HG02981 (cell line): ENCODE measurements around the gene MAPK10.
"Not testable (repeated sequence)": the region's sequence is repeated elsewhere in the genome, so short reads cannot be mapped to it uniquely, and the experiment has no call there.

Experiments
- ATAC-seq: cut with Tn5 transposase; IDR thresholded peaks from one replicate; pipeline ENCODE4 v1.9.1; 2021; ENCODE audit warnings: mild to moderate bottlenecking, moderate library complexity; ENCODE audit not compliant: unreplicated experiment

The MAPK10 gene

GRCh38 chr4:86117705-86118302, 242.0 kb downstream of the MAPK10 start:
- no peak for ATAC-seq

DNA sequence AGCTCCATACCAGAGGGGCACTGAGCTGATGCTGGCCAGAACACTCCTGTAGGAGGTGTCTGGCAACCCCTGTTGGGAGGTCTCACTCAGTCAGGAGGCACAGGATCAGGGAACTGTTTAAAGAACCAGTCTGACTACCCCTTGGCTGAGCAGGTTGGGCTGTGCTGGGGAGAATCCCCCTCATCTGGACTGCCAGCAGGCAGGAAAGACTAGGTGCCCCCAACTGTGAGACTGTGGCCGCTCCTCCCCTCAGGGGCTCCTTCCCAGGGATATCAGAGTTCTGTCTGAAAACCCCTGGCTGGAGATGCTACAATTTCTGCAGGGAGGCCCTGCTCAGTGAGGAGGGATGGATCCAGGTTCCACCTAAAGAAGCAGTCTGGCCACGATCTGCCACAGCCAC, 245.3 kb downstream of the MAPK10 start:
- ATAC-seq: no peak

DNA sequence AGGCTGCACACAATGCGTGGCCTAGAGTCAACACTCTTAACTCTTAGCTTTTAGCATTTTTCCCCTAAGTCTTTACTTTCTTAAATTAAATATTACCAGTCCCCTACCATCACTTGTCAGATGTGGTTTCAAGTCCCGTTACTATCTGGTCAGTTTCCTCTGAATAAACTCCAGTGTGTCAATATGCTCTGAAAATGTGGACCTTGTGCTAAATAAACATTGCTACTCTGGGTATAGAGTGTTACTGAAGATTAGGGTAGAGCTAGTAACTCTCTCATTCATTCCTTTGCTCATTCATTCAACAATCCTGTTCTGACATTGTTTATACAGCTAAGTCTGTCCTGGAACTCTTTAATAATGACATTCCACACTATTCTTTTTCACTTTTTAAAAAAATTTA, 251.0 kb downstream of the MAPK10 start:
- no peak for ATAC-seq

GRCh38 chr4:86108137-86108536, 251.7 kb downstream of the MAPK10 start:
- ATAC-seq: no peak

DNA sequence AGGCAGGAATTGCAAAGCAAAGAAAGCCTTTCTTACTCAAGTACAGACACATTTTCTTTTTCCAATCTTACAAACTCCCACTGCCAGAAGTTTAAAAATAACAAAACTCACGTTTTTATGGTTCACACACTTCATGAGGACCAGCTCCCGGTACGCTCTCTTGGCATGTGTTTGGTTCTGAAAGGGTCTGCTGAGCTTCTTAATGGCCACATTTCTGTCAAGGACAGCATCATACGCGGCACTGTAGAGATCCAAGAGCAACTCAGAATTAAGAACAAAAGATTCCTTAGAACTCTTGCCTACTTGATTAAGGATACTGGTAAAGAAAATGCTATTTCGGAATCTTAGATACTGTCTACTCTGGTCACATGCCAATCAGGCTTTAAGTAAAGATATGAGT, 252.7 kb downstream of the MAPK10 start:
- ATAC-seq: no peak

GRCh38 chr4:86106475-86106874, 253.4 kb downstream of the MAPK10 start:
- ATAC-seq: no peak

DNA sequence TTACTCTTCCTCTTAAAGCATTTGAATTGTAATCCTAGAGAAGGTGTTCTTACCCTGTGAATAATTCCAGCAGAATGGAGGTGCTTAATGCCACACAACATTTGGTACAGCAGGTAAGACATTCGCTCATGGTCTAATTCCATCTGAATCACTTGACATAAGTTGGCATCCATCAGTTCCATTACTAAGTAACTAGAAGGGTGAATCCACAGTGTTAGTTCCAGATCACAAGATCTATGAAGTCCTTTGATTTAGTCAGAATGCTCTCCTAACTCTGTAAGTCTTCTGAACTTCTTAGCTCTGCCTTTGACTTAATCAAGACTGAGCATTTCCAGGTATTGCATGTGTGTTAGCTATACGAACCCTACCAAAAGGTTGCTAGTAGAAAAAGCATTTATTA, 258.0 kb downstream of the MAPK10 start:
- ATAC-seq: no peak

- ATAC-seq: no peak
Measured at GRCh38 chr4:86101410-86101809, 258.4 kb downstream of the MAPK10 start.

DNA sequence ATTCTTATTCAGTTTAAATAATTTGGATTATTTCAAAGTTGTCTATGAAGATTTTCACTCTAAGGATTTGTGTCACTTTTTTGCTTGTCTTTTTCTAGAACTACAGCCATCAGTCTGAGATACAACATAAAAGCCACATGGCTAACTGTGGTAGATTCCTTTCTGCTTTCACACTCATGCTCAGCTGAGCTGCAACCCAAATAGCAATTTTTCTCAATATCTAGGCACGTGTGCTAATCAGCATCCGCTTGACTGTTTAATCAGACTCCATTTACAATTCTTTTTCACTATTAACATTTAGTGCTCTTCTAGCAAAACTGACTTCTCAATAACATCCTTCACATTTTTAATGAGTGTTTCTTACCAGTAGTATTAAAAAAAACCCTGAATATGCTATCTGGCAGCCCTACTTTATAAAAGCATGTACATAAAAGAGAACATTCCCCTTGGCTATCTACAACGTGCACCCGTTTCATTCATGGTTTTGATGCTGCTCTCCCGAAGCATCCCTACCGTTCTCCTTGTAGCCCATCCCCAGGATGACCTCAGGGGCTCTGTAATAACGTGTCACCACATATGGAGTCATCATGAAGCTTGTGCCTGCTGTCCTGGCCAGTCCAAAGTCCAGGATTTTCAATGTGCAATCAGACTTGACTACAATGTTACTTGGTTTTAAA, 259.2 kb downstream of the MAPK10 start:
- ATAC-seq: no peak

- ATAC-seq: no peak
Measured at GRCh38 chr4:86099348-86099747, 260.5 kb downstream of the MAPK10 start.

- no peak for ATAC-seq
Measured at GRCh38 chr4:86098691-86099090, 261.2 kb downstream of the MAPK10 start.

- ATAC-seq: no peak
Measured at GRCh38 chr4:86096373-86096772, 263.5 kb downstream of the MAPK10 start.

DNA sequence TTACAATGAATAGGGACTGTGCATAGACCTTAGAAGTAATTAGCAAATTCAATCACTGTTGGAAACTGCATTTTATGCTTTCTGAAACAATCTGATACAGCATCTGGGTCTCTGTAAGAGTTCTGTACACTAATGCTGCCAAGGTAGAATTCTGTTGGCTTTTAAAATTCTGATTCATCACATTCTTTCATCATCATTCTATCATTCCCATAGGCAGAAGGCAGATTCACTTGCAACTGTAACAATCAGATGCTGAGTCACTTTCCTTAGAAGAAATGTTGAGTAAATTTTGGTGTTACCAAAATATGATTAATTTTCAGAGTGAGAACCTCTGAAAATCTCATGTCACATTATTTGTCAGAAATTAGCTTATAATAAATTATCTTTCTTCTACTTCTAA, 267.2 kb downstream of the MAPK10 start:
- ATAC-seq: no peak

- ATAC-seq: no peak
Measured at GRCh38 chr4:86091201-86091600, 268.7 kb downstream of the MAPK10 start.

GRCh38 chr4:86089781-86090323, 270.0 kb downstream of the MAPK10 start:
- no peak for ATAC-seq

- no peak for ATAC-seq
Measured at GRCh38 chr4:86089053-86089452, 270.8 kb downstream of the MAPK10 start.

DNA sequence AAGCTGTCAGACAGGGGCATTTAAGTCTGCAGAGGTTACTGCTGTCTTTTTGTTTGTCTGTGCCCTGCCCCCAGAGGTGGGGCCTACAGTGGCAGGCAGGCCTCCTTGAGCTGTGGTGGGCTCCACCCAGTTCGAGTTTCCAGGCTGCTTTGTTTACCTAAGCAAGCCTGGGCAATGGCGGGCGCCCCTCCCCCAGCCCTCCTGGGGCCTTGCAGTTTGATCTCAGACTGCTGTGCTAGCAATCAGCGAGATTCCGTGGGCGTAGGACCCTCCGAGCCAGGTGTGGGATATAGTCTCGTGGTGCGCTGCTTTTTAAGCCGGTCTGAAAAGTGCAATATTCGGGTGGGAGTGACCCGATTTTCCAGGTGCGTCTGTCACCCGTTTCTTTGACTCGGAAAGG, 284.1 kb downstream of the MAPK10 start:
- not testable (repeated sequence) for ATAC-seq

- ATAC-seq: no peak
Measured at GRCh38 chr4:86060341-86060740, 299.5 kb downstream of the MAPK10 start.

DNA sequence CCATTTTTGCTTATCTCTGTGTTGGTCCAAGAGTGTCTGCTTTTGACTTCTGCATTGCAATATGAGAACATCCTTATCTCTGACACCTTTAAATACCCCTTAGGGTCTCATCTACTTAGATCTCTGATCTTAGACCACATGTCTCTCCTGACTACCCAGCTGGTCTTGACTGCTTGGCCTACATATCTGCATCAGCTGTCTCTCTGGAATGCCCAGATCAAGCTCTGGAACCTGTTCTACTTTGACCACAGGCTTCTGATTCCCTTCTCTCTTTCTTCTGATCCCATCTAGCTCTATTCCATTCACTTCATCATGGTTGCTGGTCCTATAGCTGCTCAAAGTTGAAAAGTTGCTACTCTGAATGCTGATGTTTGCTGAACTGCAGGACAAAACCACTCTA, 301.2 kb downstream of the MAPK10 start:
- no peak for ATAC-seq

DNA sequence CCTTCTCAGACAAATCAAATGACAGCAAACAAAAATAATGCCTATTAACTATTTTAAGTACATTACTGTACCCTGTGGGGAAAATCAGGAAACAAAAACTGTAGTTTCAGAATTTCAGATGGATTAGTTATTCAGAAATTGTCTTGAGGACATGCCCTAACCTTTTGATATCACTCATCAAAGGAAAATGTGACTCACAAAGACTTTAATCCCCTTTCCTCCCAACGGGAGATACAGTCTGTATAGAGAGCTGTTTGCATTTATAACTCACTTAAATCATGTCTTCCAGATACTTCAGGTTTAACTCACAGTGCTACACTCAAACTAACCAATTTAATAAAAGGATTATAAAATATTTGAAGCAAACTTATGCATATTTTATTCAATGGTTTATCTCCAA, 304.0 kb downstream of the MAPK10 start:
- ATAC-seq: no peak

DNA sequence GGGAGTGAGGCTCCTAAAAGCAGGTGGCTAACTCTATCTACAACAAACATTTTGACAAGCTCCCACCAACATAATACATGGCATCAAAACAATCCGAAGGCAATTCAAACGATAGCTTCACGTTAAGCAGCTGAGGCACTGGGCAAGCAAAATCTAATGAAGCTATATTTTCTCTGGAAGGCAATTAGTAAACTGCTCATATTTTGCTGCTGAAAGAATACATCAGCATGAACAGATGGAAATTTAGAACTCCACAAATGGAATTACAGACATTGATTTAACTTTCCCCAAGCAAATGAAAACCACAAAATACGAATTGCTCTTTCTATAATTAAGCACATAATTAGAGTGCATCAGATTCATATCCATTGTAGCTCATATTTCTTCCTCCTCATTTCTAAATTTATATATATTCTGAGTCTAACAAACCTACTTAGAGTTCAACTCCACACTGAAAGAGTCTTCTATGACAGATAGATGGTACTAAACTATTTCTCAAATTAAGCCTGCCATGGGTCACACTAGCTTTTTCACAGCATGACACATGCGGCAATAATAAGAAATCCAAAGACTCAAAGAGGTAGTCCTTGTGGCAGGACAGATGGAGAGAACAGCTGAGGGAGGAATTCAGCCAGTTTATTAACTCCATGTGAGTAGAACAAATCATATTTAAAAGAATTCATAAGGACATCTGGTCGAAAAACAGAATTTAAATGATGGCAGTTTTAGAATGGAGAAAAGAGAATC, 305.4 kb downstream of the MAPK10 start:
- ATAC-seq: no peak

DNA sequence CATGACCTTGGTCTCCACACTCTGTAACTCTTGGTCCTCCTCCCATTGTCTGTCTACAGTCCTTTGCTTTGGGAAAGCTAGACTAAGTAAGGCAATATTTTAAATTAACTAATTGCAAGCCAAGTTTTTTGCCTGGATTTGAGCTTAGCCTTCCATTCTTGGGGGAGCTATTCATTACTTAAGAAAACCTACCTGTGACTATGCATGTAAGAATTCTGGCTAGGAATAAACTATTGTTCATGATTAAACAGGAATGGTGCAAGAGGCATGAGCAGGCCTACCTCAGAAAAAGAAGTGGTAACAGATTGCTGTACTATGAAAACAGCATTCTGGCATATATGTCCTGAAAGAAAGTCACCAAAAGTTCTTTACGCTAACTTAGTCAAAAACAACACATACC, 309.4 kb downstream of the MAPK10 start:
- ATAC-seq: no peak
